ENCODE measurements around the gene EFS. TPM values are rescaled to one million over a fixed set of nuclear protein-coding genes. Genes with fewer than 3 reads are reported as not detected.
"Not testable (repeated sequence)": the region's sequence is repeated elsewhere in the genome, so short reads cannot be mapped to it uniquely, and the experiment has no call there.

Gene EFS
- total and polyA plus RNA-seq, 8 donors: 3.1 to 20.6 (median 6.2) TPM

GRCh38 chr14:23402296-23403138, 37.5 kb upstream of the EFS start:
- intact Hi-C loops (cut with DNase I; ENCODE audit: low total_unique reads): no loop called here
- peak in 1 of 2 donors; percentile 12 for DNase-seq
- no peaks in the 10 kb centered on the region for H3K4me1 ChIP-seq
- no peak overlapping the region for H3K27ac ChIP-seq
- no peaks in the 10 kb centered on the region for H3K36me3 ChIP-seq
- TF ChIP-seq, protein P1, sequence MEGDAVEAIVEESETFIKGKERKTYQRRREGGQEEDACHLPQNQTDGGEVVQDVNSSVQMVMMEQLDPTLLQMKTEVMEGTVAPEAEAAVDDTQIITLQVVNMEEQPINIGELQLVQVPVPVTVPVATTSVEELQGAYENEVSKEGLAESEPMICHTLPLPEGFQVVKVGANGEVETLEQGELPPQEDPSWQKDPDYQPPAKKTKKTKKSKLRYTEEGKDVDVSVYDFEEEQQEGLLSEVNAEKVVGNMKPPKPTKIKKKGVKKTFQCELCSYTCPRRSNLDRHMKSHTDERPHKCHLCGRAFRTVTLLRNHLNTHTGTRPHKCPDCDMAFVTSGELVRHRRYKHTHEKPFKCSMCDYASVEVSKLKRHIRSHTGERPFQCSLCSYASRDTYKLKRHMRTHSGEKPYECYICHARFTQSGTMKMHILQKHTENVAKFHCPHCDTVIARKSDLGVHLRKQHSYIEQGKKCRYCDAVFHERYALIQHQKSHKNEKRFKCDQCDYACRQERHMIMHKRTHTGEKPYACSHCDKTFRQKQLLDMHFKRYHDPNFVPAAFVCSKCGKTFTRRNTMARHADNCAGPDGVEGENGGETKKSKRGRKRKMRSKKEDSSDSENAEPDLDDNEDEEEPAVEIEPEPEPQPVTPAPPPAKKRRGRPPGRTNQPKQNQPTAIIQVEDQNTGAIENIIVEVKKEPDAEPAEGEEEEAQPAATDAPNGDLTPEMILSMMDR (IDR thresholded peaks at IDR 0.05): no peak
- no peak for TF ChIP-seq EP300 (IDR thresholded peaks at IDR 0.05)
- no peak for TF ChIP-seq POLR2AphosphoS5 (IDR thresholded peaks at IDR 0.05)
- TF ChIP-seq POLR2A (IDR thresholded peaks at IDR 0.05): no peak
- 44 to 67% (median 56%) methylated on average over 22 to 25 of the region's 25 CpGs for WGBS, 5 donors
- H3K9me3 ChIP-seq: no peaks in the 10 kb centered on the region
- no peak overlapping the region for H3K4me3 ChIP-seq
- peaks cover 0 to 54% (median 14%) of the 10 kb centered on the region in 3 donors for H3K27me3 ChIP-seq

GRCh38 chr14:23401291-23401690, 36.3 kb upstream of the EFS start:
- intact Hi-C loops (cut with DNase I; ENCODE audit: low total_unique reads): no loop called here
- WGBS, 5 donors: 73 to 84% (median 79%) methylated on average over 4 of the region's 4 CpGs
- H3K4me3 ChIP-seq: no peak overlapping the region
- TF ChIP-seq POLR2A (IDR thresholded peaks at IDR 0.05) (no peak), POLR2AphosphoS5 (IDR thresholded peaks at IDR 0.05) (no peak), EP300 (IDR thresholded peaks at IDR 0.05) (no peak)
- TF ChIP-seq, protein P1 (IDR thresholded peaks at IDR 0.05): no peak
- H3K36me3 ChIP-seq: no peaks in the 10 kb centered on the region
- no peaks in the 10 kb centered on the region for H3K9me3 ChIP-seq
- H3K27ac ChIP-seq: no peak overlapping the region
- no peaks in the 10 kb centered on the region for H3K4me1 ChIP-seq
- H3K27me3 ChIP-seq: peaks cover 0 to 47% (median 14%) of the 10 kb centered on the region in 3 donors
- no peak for DNase-seq

DNA sequence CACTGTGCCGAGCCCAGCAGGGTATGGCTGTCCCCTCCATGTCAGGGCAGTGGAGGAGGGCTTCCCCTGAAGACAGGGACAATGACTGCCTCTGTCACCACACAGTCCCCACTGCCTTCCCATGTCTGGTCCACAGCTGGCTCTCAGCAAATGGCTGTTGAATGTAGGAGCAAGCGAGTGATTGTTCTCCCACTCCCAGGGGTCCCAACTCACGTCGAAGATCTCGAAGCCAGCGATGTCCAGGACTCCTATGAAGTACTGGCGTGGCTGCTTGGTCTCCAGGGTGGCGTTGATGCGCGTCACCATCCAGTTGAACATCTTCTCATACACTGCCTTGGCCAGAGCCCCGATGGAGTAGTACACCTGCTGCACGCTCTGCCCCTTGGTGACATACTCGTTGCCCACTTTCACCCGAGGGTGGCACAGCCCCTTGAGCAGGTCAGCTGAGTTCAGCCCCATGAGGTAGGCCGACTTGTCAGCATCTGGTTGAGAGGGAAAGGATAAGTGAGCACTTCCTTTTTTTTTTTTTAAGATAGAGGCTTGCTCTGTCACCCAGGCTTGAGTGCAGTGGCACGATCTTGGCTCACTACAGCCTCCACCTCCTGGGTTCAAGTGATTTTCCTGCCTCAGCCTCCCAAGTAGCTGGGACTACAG, 35.7 kb upstream of the EFS start:
- WGBS, 5 donors: 80 to 92% (median 84%) methylated on average over 15 to 16 of the region's 16 CpGs
- H3K27me3 ChIP-seq: peaks cover 0 to 41% (median 14%) of the 10 kb centered on the region in 3 donors
- intact Hi-C loops (cut with DNase I; ENCODE audit: low total_unique reads); H3K27ac ChIP-seq; H3K4me1 ChIP-seq; H3K4me3 ChIP-seq; DNase-seq; H3K9me3 ChIP-seq; H3K36me3 ChIP-seq: not testable (repeated sequence)

DNA sequence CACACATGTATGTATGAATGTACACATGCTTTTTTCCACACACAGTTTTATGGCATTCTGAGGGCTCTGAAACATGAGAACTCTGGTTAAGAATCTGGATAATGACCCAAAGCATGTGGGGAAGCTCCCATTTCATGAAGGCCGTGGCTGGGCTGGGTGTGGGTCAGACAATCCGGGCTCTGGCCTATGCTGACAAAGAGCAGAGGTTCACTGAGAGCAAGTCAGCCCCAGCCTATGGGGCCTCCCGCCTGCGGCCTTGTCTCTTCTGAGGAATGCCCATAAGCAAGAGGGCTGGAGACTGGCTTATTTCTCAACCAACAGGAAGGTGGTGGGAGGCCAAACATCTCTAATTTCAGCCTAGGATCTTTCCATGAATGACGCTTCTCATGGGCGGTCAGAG, 34.6 kb upstream of the EFS start:
- Histone ChIP-seq H3K4me1 (no peaks in the 10 kb centered on the region), H3K4me3 (no peak overlapping the region), H3K27me3 (peaks cover 0 to 32% (median 7%) of the 10 kb centered on the region in 3 donors), H3K9me3 (no peaks in the 10 kb centered on the region), H3K27ac (no peak overlapping the region), H3K36me3 (no peaks in the 10 kb centered on the region)
- intact Hi-C loops (cut with DNase I; ENCODE audit: low total_unique reads): no loop called here
- TF ChIP-seq, protein P1 (IDR thresholded peaks at IDR 0.05): no peak
- no peak for TF ChIP-seq EP300 (IDR thresholded peaks at IDR 0.05)
- no peak for TF ChIP-seq POLR2A (IDR thresholded peaks at IDR 0.05)
- TF ChIP-seq POLR2AphosphoS5 (IDR thresholded peaks at IDR 0.05): no peak
- no peak for DNase-seq
- WGBS, 5 donors: 83 to 89% (median 88%) methylated on average over 6 of the region's 6 CpGs
